ENCODE measurements around the gene ADAMTS4.
A peak's percentile ranks its signal among the peaks of the same experiment; 100 is the strongest.

Gene ADAMTS4

GRCh38 chr1:161193561-161194235, 5.2 kb downstream of the ADAMTS4 start:
- no peak overlapping the region for H3K4me3 ChIP-seq (ENCODE audit: low read length)
- TF ChIP-seq ZNF274 (IDR thresholded peaks at IDR 0.05; ENCODE audit: low read depth, low read length): no peak

- no peak overlapping the region for H3K4me3 ChIP-seq (ENCODE audit: low read length)
- TF ChIP-seq ZNF274 (IDR thresholded peaks at IDR 0.05; ENCODE audit: low read depth, low read length): no peak
Measured at GRCh38 chr1:161192476-161193465, 6.1 kb downstream of the ADAMTS4 start.

GRCh38 chr1:161191971-161192370, 6.9 kb downstream of the ADAMTS4 start:
- TF ChIP-seq ZNF274 (IDR thresholded peaks at IDR 0.05; ENCODE audit: low read depth, low read length): no peak
- no peak overlapping the region for H3K4me3 ChIP-seq (ENCODE audit: low read length)

- no peak overlapping the region for H3K4me3 ChIP-seq (ENCODE audit: low read length)
- no peak for TF ChIP-seq ZNF274 (IDR thresholded peaks at IDR 0.05; ENCODE audit: low read depth, low read length)
Measured at GRCh38 chr1:161190962-161191521, 7.8 kb downstream of the ADAMTS4 start.

GRCh38 chr1:161189036-161189435, 9.8 kb downstream of the ADAMTS4 start:
- H3K4me3 ChIP-seq (ENCODE audit: low read length): no peak overlapping the region
- no peak for TF ChIP-seq ZNF274 (IDR thresholded peaks at IDR 0.05; ENCODE audit: low read depth, low read length)

GRCh38 chr1:161188381-161188780, 10.5 kb downstream of the ADAMTS4 start:
- no peak overlapping the region for H3K4me3 ChIP-seq (ENCODE audit: low read length)
- TF ChIP-seq ZNF274 (IDR thresholded peaks at IDR 0.05; ENCODE audit: low read depth, low read length): no peak

- TF ChIP-seq ZNF274 (IDR thresholded peaks at IDR 0.05; ENCODE audit: low read depth, low read length): no peak
Measured at GRCh38 chr1:161187311-161187710, 11.5 kb downstream of the ADAMTS4 start.

GRCh38 chr1:161185732-161186311, 13.0 kb downstream of the ADAMTS4 start:
- peak overlapping the region; percentile 53; the same call in 1 of the 2 replicates for H3K4me3 ChIP-seq (ENCODE audit: low read length)
- TF ChIP-seq ZNF274 (IDR thresholded peaks at IDR 0.05; ENCODE audit: low read depth, low read length): no peak

More at GRCh38 chr1:161187311-161187710, 11.5 kb downstream of the ADAMTS4 start:
- H3K4me3 ChIP-seq (ENCODE audit: low read length): no peak overlapping the region

- no peak overlapping the region; the same call in 1 of the 2 replicates for H3K4me3 ChIP-seq (ENCODE audit: low read length)
- no peak for TF ChIP-seq ZNF274 (IDR thresholded peaks at IDR 0.05; ENCODE audit: low read depth, low read length)
Measured at GRCh38 chr1:161185282-161185682, 13.6 kb downstream of the ADAMTS4 start.

- H3K4me3 ChIP-seq (ENCODE audit: low read length): peak overlapping the region; percentile 35; the same call in 1 of the 2 replicates
- TF ChIP-seq ZNF274 (IDR thresholded peaks at IDR 0.05; ENCODE audit: low read depth, low read length): no peak
Measured at GRCh38 chr1:161182214-161182613, 16.6 kb downstream of the ADAMTS4 start.

GRCh38 chr1:161180639-161181038, 18.2 kb downstream of the ADAMTS4 start:
- no peak for TF ChIP-seq ZNF274 (IDR thresholded peaks at IDR 0.05; ENCODE audit: low read depth, low read length)
- H3K4me3 ChIP-seq (ENCODE audit: low read length): no peak overlapping the region

GRCh38 chr1:161179698-161180097, 19.2 kb downstream of the ADAMTS4 start:
- no peak for TF ChIP-seq ZNF274 (IDR thresholded peaks at IDR 0.05; ENCODE audit: low read depth, low read length)
- H3K4me3 ChIP-seq (ENCODE audit: low read length): no peak overlapping the region

- peak overlapping the region; percentile 77; the same call in 1 of the 2 replicates for H3K4me3 ChIP-seq (ENCODE audit: low read length)
- TF ChIP-seq ZNF274 (IDR thresholded peaks at IDR 0.05; ENCODE audit: low read depth, low read length): no peak
Measured at GRCh38 chr1:161177936-161178244, 21.0 kb downstream of the ADAMTS4 start.
